KBM-7 (cell line): ENCODE data around the gene LTA.
A peak's percentile ranks its signal among the peaks of the same experiment; 100 is the strongest.
"Not testable (repeated sequence)": the region's sequence is repeated elsewhere in the genome, so short reads cannot be mapped to it uniquely, and the experiment has no call there.

Experiments used
- DNase-seq: peaks from one replicate; pipeline ENCODE4 v3.0.0-alpha.2; 2015
- in situ Hi-C: fragments of 300-500 bp; cut with MboI; formaldehyde crosslinking; loops from 2 replicates; pipeline ENCODE4 v1.14.3; 2020; ENCODE audit warnings: low sequenced_read_pairs, low pct_unique_long_range_greater_than_20kb, mixed read lengths

LTA gene

DNA sequence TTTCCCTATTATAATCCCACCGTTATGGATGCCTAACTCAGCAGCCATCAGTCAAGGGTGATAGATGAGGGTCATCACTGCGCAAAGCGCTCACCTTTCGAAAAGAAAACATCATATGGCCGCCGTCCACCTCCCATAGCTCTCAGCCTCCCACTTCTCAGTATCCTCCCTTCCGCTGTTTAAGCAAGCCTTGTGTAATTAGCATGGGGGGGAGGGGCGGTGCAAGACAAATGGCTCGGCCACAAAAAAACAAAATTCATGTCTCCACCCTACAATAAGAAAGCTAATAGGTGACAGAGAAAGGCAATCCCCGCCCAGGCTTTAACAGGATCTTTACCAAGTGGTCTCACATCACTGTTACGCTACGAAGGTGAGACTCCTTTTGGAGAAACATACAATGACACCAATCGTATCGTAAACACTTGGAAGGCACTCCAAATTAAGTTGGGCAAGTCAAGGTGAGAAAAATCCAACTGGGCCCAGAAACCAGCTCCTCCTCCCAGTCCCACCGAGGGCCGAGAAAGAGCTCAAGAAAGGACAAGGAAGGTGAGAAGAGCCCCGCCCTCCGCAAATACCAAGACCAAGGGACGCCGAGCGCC lies 30.9 kb upstream of the LTA start:
- in situ Hi-C loops, result no loop called here
- peak; percentile 75 for DNase-seq

DNA sequence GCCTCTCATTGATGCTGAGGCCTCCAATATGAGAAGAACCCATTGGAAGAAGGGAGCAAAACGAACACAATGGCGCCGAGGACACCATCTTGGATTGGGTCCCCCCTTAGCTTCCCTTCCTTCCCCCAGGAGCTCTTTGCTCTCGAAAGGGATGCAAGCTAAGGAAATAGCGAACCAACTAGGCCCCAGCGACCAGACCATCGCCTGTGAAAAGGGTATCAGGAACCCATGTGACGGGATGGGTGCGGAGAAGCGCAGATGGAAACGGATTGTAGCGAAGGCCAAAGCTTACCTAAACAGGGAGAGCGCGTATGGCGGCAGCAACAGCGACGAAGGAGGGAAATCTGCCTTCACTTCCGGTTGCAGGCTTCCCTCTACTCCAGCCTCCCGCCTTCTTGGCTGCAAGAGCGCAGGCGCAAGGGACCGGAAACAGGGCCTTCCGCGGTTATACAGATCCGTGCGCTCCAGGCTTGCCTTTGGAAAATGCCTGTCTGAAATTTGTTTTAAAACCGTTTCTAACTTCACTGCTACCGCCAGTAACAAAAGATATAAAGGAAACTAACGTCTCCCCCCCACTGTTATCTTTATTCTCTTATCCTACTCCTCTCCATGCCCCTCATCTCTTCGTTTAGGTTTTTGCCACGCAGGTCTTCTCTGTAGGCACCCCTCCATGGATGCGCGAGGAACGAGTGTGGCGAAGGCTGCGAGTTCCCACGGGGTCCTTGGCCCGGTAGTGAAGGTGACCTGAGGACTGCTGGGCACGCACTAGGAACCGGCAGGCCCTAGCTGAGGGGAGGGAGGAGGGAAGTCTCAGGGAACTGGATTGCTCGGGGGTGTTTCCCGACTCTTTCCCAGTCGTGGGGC lies 30.2 kb upstream of the LTA start, which contains the start of gene DDX39B:
Gene DDX39B, minus strand, starts transcription at position 346 of the 864 bp plus-strand sequence. CDS start 1,471 bp downstream, outside the sequence.
- DNase-seq, result peak; percentile 98
- in situ Hi-C loops, result no loop called here

DNA sequence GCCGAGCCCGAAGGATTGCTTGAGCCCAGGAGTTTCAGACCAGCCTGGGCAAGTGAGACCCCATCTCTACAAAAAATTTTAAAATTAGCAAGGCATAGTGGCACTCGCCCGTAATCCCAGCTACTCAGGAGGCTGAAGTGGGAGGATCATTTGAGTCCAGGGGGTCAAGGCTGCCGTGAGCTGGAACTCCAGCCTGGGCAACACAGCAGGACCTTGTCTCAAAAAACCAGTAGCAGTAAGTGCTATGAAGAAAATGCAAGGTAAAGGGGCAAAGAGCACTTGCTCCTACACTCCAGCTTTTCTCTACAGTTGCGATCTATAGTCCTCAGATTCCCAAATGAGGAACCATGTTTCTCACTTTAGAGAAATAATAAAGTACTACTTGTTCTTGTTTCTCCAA lies 28.4 kb upstream of the LTA start:
- DNase-seq, result no peak
- in situ Hi-C loops, result no loop called here

DNA sequence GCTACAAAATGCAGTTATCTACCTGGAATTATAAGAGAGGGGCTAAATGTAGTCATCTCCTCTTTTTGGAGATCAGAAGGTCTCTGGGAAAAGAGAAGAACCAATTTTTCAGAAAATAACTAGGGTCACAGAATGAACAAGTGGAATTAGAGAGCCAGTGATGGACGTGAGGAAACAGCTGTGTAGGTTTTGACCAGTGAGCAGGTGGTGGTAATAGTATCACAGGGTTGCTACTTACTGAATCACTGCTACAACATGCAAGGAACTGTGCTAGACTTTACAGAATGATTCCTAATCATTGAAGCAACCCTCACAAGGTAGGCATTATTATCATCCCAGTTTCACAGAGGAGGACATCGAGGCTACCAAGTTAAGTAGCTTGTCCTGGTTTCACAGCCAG lies 27.4 kb upstream of the LTA start:
- no peak for DNase-seq
- in situ Hi-C loops, result no loop called here

DNA sequence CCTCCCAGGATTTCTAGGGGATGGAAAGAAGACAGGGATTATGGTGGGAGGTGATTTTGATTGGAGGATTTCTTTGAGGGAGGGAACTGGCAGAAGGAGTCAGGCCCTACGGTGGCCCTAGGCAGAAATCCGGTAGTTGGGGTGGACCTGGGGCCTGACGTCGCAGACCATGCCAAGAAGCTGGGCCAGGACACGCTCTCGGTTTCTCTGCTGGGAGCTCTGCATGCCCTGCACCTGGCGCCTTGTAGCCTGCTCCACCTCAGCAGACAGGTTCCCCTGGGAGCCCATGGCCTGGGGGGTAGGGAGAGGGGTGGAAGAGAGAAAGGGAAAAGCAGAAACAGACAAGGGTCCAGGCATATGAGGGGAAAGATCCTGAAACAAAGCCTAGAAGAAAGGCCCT lies 26.8 kb upstream of the LTA start:
- no peak for DNase-seq
- in situ Hi-C loops, result no loop called here

DNA sequence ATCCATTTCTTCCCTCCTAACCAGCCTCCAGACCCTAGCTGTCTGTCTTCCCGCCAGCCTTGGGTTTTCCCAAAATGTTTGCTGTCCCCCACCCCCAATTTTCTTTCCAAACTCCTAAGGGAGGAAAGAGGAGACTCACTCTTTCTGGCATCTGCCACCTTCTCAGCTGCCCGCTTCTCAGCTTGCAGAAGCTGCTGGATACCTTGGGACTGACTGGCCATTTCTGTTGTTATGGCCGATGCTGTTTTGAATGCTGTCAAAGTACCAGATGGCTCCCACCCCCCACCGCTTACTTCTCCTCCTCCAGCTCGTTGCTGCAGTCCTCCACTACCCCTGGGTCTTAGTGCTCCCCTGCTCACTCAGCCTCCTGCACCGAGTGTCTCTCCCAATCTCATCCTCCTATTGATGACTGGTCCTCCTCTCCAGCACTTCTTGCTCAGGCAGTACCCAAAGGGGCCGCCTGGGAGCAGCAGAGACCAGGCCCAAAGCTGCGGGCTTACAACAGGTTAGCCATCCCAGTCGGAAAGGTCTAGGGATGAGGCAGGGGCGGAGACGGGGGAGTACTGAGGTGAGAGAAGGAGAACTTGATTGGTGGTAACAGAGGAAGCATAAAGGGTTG lies 25.6 kb upstream of the LTA start, which contains the start of gene ATP6V1G2:
Gene ATP6V1G2, minus strand, starts transcription at position 270 of the 619 bp plus-strand sequence. Its CDS starts 49 bp downstream, at position 221.
- in situ Hi-C loops, result no loop called here
- DNase-seq, result peak; percentile 96

DNA sequence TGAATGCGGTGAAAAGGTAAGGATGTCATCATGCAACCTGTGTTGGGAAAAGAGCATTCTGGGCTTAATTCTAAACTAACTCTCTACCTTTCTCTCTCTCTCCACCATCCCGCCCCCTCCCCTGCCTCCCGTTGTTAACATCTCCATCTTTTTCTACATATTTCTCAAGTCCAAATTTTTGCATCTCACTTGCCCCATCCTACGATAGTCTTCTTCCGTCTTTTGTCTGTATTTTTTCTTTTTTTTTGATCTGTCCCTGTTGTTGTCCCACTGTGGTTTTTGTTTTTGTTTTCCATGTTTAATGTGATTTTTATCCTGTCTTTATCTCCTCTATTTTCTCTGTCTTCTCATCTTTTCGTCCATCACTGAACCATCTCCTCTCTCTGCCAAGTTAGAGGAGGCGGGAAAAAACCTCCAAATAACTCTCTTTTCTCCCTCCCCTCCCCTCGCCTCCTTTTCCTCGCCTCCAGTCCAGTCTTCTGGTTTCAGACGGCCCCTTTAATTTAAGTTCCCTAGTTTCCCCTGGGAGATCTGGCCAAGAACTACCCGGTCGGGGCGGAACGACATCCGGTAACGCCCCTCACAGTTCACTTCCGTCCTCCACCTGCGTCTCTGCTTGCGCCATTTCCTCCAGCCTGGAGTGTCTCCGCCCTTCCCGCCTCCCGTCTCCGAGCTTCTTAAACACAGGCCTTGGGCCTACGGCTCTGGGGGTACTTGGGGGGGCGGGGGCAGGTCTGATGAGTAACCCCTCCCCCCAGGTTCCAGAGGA lies 24.9 kb upstream of the LTA start, which contains the start of gene NFKBIL1:
Gene NFKBIL1, plus strand, starts transcription at position 651 of the 769 bp plus-strand sequence. Its CDS starts 87 bp downstream, at position 738.
- in situ Hi-C loops, result no loop called here

DNA sequence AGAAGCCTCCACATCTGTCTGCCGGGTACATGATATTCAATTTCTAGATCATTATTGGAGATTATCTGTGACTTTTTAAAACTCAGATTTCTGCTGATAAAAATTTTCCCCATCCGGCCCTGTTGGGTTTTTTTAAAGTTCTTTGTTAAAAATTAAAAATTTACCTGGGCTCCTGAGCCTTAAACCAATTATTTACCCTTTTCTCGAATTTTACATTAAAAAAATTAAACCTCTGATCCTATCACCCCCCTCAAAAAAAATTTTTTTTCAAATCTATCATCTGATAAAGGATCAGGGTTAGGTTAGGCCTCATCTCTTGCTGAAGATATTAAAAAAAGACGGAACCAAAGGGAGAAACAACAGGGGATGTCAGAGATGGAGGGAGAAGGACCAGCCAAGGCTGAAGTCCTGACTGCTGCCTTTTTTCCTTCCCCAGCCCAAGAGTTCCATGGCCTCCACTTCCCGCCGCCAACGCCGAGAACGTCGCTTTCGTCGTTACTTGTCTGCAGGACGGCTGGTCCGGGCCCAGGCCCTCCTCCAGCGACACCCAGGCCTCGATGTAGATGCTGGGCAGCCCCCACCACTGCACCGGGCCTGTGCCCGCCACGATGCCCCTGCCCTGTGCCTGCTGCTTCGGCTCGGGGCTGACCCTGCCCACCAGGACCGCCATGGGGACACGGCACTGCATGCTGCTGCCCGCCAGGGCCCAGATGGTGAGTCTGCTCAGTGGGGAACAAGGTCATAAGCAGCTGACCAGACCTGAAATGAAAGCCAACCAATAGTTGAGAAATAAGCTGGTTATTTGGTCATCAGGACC lies 24.2 kb upstream of the LTA start:
- no peak for DNase-seq
- in situ Hi-C loops, result no loop called here

More for the DNA sequence above, 24.9 kb upstream of the LTA start, which contains the start of gene NFKBIL1:
- peak; percentile 99 for DNase-seq

DNA sequence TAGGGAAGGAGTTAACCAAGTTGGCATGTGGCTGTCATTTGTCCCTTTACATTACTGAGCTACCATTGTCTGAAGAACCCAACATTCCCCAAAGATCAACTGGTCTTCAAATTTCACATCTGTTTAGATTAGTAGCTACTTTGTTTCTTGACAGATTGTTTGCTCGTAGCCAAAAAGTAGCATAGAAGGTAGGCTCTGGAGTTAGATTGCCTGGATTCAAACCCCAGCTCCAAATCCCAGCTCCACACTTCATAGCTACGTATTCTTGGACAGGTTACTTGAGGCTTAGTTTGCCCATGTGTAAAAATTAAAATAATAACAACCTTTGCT lies 23.6 kb upstream of the LTA start:
- DNase-seq, result no peak
- in situ Hi-C loops, result no loop called here

DNA sequence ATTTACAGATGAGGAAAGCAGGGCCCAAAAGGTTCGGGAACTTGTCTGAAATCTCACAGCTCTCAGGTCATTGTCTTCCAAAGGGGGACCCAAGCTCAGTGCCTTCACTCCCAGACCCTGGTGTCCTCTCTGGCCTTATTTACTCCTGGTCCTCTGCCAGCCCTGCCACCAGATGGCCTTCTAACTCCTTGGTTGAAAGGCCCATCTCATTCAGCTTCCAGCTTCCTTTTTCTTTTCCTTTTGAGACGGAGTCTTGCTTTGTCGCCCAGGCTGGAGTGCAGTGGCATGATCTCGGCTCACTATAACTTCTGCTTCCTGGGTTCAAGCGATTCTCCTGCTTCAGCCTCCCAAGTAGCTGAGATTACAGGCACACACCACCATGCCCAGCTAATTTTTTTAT lies 20.7 kb upstream of the LTA start:
- DNase-seq, result peak; percentile 90
- in situ Hi-C loops, result not testable (repeated sequence)

DNA sequence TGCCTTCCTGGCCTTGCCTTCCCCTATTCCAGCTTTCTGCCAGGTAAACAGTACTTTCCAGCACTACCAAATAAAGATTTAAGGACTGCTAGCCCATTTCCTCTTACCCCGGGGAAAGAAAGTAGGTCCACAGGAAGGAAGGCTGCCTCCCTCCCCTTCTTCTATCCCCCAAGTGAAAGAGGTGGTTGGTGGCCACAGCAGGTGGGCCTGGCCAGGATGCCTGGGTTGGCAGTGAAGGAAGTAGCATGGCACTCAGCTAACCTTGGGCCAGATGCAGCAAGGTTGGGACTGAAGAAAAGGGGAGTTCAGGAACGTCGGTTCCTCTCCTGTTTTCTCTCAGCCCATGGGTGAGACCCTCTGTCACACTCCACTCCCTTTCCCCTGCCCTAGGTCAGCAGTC lies 15.8 kb upstream of the LTA start:
- in situ Hi-C loops, result no loop called here
- DNase-seq, result no peak

DNA sequence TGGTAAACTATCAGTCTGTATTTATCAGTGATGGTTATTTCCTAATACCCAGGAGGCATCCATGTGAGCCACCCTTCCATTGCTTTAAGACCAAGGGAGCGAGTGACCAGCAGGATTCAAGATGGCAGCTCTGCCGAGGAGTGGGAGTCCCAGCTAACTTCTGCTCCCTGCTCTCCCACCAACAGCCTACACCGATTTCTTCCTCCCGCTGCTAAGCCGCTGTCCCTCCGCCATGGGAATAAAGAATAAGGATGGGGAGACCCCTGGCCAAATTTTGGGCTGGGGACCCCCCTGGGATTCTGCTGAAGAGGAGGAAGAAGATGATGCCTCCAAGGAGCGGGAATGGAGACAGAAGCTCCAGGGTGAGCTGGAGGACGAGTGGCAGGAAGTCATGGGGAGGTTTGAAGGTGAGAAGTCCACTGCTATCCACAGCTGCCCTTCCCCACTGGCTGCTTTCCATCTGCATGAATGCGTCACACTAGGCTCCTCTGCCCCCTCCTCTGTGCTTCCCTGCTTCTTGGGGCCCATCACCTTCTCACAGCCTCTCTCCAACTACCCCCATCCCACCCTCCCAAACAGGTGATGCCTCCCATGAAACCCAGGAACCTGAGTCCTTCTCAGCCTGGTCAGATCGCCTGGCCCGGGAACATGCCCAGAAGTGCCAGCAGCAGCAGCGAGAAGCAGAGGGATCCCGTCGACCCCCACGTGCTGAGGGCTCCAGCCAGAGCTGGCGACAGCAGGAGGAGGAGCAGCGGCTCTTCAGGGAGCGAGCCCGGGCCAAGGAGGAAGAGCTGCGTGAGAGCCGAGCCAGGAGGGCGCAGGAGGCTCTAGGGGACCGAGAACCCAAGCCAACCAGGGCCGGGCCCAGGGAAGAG lies 14.4 kb upstream of the LTA start:
- in situ Hi-C loops, result no loop called here
- DNase-seq, result no peak

DNA sequence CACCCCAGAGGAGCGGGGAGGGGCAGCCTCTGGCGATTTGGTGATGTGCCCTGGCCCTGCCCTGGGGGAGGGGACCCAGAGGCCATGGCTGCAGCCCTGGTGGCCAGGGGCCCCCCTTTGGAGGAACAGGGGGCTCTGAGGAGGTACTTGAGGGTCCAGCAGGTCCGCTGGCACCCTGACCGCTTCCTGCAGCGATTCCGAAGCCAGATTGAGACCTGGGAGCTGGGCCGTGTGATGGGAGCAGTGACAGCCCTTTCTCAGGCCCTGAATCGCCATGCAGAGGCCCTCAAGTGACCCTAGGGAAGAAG lies 13.8 kb upstream of the LTA start:
- in situ Hi-C loops, result no loop called here
- no peak for DNase-seq

DNA sequence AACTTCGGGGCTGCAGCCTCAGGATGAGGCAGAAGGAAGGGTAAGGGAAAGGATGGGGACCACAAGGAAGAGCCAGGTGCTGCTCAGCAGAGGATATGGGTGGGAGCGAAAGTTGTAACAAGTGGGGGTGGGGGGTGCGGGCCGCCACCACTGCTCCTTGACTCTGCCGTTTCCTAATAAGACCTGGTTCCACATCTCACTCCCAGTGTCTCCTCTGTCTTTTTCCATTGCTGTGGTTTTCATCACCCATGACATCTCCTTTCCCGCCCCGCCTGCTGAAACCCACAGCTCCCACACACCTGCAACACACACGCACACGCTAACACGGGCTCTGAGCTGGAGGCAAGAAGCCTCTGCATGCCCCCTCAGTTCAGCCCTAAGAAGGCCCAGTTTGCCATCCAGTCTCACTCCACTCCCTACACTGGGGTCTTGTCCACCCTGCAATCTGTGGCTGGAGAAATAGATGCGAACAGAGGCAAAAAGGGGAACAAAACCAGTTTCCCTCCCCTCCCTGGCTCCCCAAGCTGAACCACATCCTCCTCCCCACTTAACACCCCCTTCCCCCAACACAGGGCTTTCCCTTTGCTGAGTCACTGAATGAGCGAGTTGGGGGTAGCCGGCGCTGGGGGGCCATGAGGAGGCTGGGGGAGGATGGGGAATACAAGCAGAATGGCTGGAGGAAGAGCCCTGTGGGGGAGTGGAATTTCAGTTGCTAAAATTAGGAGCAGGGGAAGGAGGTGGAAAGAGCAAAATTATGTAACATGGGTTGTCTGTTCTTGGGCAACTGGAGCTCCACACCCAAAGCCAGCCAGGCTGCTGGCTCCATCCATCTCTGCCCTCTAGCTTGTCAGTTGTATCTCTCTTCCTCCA lies 13.2 kb upstream of the LTA start:
- DNase-seq, result peak; percentile 98
- in situ Hi-C loops, result no loop called here

DNA sequence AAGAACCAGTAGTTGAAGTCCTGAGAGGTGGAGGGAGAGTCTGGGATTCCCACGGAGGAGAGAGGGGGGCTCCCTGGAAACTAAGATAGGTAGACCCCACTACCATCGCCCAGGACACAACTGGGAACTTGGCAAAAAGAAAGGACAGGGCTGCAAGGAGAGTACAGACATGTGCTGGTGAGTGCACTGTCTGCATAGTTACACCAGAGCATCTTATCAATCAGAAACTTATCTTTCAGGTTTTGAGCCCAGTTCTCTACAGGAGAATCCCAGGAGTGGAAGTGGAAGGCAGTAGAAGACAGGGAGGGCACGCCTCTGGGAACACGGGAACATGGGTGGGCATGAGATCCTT lies 12.5 kb upstream of the LTA start:
- in situ Hi-C loops, result no loop called here

DNA sequence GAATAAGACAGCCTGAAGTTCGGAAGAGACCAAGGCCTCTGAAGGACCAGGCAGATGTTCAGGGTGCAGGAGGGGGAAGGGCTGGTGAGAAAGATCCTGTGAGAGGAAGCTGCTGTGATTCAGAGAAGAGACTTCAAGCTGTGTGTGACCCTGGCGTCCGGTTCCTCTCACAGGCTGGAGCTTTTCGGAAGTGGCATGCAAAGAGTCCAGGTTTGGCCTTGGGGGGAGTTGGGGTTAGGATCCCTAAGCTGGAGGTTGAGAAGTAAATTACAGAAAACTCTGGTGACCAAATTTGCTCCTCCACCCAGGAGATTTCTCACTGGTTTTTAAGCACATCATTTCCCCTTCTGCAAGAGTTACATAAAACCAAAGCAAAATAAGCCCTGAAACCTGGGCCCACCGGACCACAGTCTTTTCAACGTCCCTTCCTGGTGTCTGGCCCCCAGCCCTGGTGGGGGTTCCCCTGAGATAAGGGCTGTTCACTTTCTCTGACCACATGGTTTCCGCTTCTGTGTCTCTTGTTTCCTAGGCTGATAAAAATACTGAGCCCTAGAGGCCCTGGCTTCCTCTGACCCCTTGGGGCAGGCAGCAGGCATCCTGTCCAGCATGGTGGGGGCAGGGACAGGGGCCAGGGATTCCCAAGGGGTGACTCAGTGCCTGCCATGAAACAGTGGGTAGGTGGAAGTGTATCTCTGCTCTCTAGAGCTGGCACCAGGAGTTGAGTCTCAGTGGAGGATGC lies 12.0 kb upstream of the LTA start:
- in situ Hi-C loops, result no loop called here
- DNase-seq, result peak; percentile 84

More for the DNA sequence above, 12.5 kb upstream of the LTA start:
- DNase-seq, result no peak
